SK-N-SH treated with all-trans-retinoic acid at 6 μM for 48 hours (cell line): ENCODE results near the gene LRRC18.

Experiments used
- ARNTL ChIP-seq: fragments of 450-650 bp; formaldehyde crosslinking; IDR thresholded peaks from 2 replicates; pipeline ENCODE4 v1.5.0; 2020; ENCODE audit warnings: low read depth, mild to moderate bottlenecking, moderate library complexity, borderline replicate concordance
- CSDC2 ChIP-seq: fragments of 250-450 bp; sonication (Bioruptor Pico); IDR thresholded peaks from 2 replicates; pipeline ENCODE4 v1.5.0; 2020; ENCODE audit warnings: mild to moderate bottlenecking, moderate library complexity
- TCF4 ChIP-seq: fragments of 250-450 bp; sonication (Bioruptor Pico); IDR thresholded peaks from 2 replicates; pipeline ENCODE4 v1.8.0; 2021; ENCODE audit warnings: mild to moderate bottlenecking, moderate library complexity, borderline replicate concordance
- TOX ChIP-seq: fragments of 250-450 bp; sonication (Bioruptor Pico); IDR thresholded peaks from 2 replicates; pipeline ENCODE4 v1.8.0; 2021; ENCODE audit warnings: mild to moderate bottlenecking, moderate library complexity, borderline replicate concordance
- ZC3H10 ChIP-seq: fragments of 250-450 bp; sonication (Bioruptor Pico); IDR thresholded peaks from 2 replicates; pipeline ENCODE4 v1.5.1; 2021; ENCODE audit warnings: mild to moderate bottlenecking, moderate library complexity
- ZFP3 ChIP-seq: fragments of 250-450 bp; sonication (Bioruptor Pico); IDR thresholded peaks from 2 replicates; pipeline ENCODE4 v1.5.0; 2020; ENCODE audit warnings: mild to moderate bottlenecking, moderate library complexity
- ZNF70 ChIP-seq: fragments of 450-650 bp; formaldehyde crosslinking; IDR thresholded peaks from 2 replicates; pipeline ENCODE4 v1.5.0; 2020; ENCODE audit warnings: mild to moderate bottlenecking, moderate library complexity
- TF ChIP-seq, protein P1 (sequence below): fragments of 250-450 bp; sonication (Bioruptor Pico); IDR thresholded peaks from 2 replicates; pipeline ENCODE4 v1.5.1; 2021; ENCODE audit warnings: mild to moderate bottlenecking, moderate library complexity
- TF ChIP-seq, protein P2 (sequence below): fragments of 250-450 bp; sonication (Bioruptor Pico); IDR thresholded peaks from 2 replicates; pipeline ENCODE4 v1.8.0; 2020; ENCODE audit warnings: mild to moderate bottlenecking, moderate library complexity, borderline replicate concordance
- TF ChIP-seq, protein P3 (sequence below): fragments of 250-450 bp; sonication (Bioruptor Pico); IDR thresholded peaks from 2 replicates; pipeline ENCODE4 v1.5.1; 2020; ENCODE audit warnings: low read depth, mild to moderate bottlenecking, moderate library complexity

DNA sequence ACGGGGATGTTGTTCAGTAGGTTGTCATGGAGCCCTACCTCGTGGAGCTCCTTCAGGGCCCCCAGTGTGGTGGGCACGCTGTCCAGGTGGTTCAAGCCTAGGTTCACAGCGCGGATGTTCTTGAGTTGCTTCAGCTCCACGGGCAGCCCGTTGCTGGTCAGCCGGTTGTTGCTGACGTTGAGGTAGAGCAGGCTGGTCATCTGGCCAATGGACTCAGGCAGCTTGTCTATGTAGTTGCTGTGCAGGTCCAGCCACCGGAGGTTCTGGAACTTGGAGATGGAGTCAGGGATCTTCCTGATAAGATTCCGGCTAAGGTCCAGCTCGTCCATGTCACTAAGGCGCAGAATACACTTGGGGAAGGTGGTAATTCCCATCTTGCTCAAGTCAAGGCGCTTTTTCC lies 26.0 kb downstream of the LRRC18 start:
- TF ChIP-seq, protein P1, sequence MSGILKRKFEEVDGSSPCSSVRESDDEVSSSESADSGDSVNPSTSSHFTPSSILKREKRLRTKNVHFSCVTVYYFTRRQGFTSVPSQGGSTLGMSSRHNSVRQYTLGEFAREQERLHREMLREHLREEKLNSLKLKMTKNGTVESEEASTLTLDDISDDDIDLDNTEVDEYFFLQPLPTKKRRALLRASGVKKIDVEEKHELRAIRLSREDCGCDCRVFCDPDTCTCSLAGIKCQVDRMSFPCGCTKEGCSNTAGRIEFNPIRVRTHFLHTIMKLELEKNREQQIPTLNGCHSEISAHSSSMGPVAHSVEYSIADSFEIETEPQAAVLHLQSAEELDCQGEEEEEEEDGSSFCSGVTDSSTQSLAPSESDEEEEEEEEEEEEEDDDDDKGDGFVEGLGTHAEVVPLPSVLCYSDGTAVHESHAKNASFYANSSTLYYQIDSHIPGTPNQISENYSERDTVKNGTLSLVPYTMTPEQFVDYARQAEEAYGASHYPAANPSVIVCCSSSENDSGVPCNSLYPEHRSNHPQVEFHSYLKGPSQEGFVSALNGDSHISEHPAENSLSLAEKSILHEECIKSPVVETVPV = no peak
- no peak for TF ChIP-seq ZFP3 (CRISPR knock-in tag)
- no peak for TF ChIP-seq ARNTL
- no peak for TF ChIP-seq ZNF70 (CRISPR knock-in tag)
- TF ChIP-seq, protein P2, sequence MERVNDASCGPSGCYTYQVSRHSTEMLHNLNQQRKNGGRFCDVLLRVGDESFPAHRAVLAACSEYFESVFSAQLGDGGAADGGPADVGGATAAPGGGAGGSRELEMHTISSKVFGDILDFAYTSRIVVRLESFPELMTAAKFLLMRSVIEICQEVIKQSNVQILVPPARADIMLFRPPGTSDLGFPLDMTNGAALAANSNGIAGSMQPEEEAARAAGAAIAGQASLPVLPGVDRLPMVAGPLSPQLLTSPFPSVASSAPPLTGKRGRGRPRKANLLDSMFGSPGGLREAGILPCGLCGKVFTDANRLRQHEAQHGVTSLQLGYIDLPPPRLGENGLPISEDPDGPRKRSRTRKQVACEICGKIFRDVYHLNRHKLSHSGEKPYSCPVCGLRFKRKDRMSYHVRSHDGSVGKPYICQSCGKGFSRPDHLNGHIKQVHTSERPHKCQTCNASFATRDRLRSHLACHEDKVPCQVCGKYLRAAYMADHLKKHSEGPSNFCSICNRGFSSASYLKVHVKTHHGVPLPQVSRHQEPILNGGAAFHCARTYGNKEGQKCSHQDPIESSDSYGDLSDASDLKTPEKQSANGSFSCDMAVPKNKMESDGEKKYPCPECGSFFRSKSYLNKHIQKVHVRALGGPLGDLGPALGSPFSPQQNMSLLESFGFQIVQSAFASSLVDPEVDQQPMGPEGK (CRISPR knock-in tag) = no peak
- no peak for TF ChIP-seq TOX
- TF ChIP-seq, protein P3, sequence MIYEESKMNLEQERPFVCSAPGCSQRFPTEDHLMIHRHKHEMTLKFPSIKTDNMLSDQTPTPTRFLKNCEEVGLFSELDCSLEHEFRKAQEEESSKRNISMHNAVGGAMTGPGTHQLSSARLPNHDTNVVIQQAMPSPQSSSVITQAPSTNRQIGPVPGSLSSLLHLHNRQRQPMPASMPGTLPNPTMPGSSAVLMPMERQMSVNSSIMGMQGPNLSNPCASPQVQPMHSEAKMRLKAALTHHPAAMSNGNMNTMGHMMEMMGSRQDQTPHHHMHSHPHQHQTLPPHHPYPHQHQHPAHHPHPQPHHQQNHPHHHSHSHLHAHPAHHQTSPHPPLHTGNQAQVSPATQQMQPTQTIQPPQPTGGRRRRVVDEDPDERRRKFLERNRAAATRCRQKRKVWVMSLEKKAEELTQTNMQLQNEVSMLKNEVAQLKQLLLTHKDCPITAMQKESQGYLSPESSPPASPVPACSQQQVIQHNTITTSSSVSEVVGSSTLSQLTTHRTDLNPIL = no peak
- no peak for TF ChIP-seq ZC3H10 (CRISPR knock-in tag)
- no peak for TF ChIP-seq CSDC2 (CRISPR knock-in tag)
- TF ChIP-seq TCF4 (CRISPR knock-in tag) = no peak
